OCI-LY1 (cell line): Measurements from ENCODE around the gene NECTIN1.

ENCODE experiments used
- H2AFZ ChIP-seq: fragments of 200-600 bp; sonication (generic), shearing (Covaris generic); 2 replicates; pipeline ENCODE4 v1.6.0; 2014; ENCODE audit warnings: antibody characterized with exemption, mild to moderate bottlenecking, low read length
- H3F3A ChIP-seq: fragments of 200-600 bp; sonication (generic), shearing (Covaris generic); 2 replicates; pipeline ENCODE4 v1.6.0; 2014; ENCODE audit warnings: mild to moderate bottlenecking, antibody characterized with exemption, low read length, moderate library complexity; ENCODE audit not compliant: insufficient read depth
- H3K27ac ChIP-seq: fragments of 200-600 bp; sonication (generic); 2 replicates; pipeline ENCODE4 v1.5.1; 2014; ENCODE audit warnings: low read length, mixed run types, mild to moderate bottlenecking, low read depth; ENCODE audit not compliant: poor library complexity, severe bottlenecking
- H3K27me3 ChIP-seq: fragments of 200-600 bp; sonication (generic); 2 replicates; pipeline ENCODE4 v1.6.0; 2014; ENCODE audit warnings: antibody characterized with exemption, mild to moderate bottlenecking, low read length, moderate library complexity; ENCODE audit not compliant: insufficient read depth
- H3K36me3 ChIP-seq: fragments of 200-600 bp; sonication (generic); 2 replicates; pipeline ENCODE4 v1.6.1; 2014; ENCODE audit warnings: mild to moderate bottlenecking, antibody characterized with exemption, low read length, moderate library complexity, mixed read lengths; ENCODE audit not compliant: insufficient read depth
- H3K4me1 ChIP-seq: fragments of 200-600 bp; sonication (generic); 2 replicates; pipeline ENCODE4 v1.5.1; 2014; ENCODE audit warnings: mild to moderate bottlenecking, low read length, moderate library complexity; ENCODE audit not compliant: insufficient read depth, severe bottlenecking
- H3K4me2 ChIP-seq: fragments of 200-600 bp; sonication (generic), shearing (Covaris generic); 2 replicates; pipeline ENCODE4 v1.6.1; 2014; ENCODE audit warnings: low read length
- H3K4me3 ChIP-seq: fragments of 200-600 bp; sonication (generic); 2 replicates; pipeline ENCODE4 v1.5.1; 2014; ENCODE audit warnings: low read length, low read depth, mild to moderate bottlenecking, mixed read lengths; ENCODE audit not compliant: poor library complexity, severe bottlenecking
- H3K79me2 ChIP-seq: fragments of 200-600 bp; shearing (Covaris generic); 2 replicates; pipeline ENCODE4 v1.6.1; 2016; ENCODE audit warnings: mixed run types, low read length, mixed read lengths; ENCODE audit not compliant: insufficient read depth
- H3K9ac ChIP-seq: fragments of 200-600 bp; sonication (generic), shearing (Covaris generic); 2 replicates; pipeline ENCODE4 v1.6.1; 2014; ENCODE audit warnings: mild to moderate bottlenecking, low read length, mixed read lengths
- H3K9me2 ChIP-seq: fragments of 200-600 bp; sonication (generic), shearing (Covaris generic); 2 replicates; pipeline ENCODE4 v1.6.1; 2014; ENCODE audit warnings: low read depth, mild to moderate bottlenecking, low read length, mixed read lengths
- H3K9me3 ChIP-seq: fragments of 200-600 bp; shearing (Covaris generic); 2 replicates; pipeline ENCODE4 v1.6.1; 2014; ENCODE audit warnings: low read length, mixed read lengths
- H4K20me1 ChIP-seq: fragments of 200-600 bp; sonication (generic), shearing (Covaris generic); 2 replicates; pipeline ENCODE4 v1.6.0; 2016; ENCODE audit warnings: mild to moderate bottlenecking, low read length; ENCODE audit not compliant: insufficient read depth
- CTCF ChIP-seq: fragments of 200-600 bp; sonication (generic), shearing (Covaris generic); IDR thresholded peaks from 2 replicates; pipeline ENCODE4 v1.5.1; 2017; ENCODE audit warnings: mild to moderate bottlenecking, antibody characterized with exemption, low read length, moderate library complexity, mixed read lengths
- EZH2 ChIP-seq: fragments of 200-600 bp; sonication (generic), shearing (Covaris generic); IDR thresholded peaks from 2 replicates; pipeline ENCODE4 v1.8.0; 2017; ENCODE audit warnings: borderline replicate concordance, mixed run types, mild to moderate bottlenecking, antibody characterized with exemption, low read length, moderate library complexity, mixed read lengths

NECTIN1 gene

GRCh38 chr11:119681361-119681910, 47.6 kb downstream of the NECTIN1 start:
- H3K27ac ChIP-seq: no peak overlapping the region
- no peak overlapping the region for H3K4me3 ChIP-seq
- TF ChIP-seq EZH2 (no peak), CTCF (no peak)
- no peaks in the 10 kb centered on the region for H3K79me2 ChIP-seq
- no peaks in the 10 kb centered on the region for H3K27me3 ChIP-seq
- no peaks in the 10 kb centered on the region for H4K20me1 ChIP-seq
- H3K4me1 ChIP-seq: no peaks in the 10 kb centered on the region
- H3K9me2 ChIP-seq: no peaks in the 10 kb centered on the region
- H3K9me3 ChIP-seq: no peaks in the 10 kb centered on the region
- no peaks in the 10 kb centered on the region for H3K36me3 ChIP-seq
- H3K4me2 ChIP-seq: no peak overlapping the region
- H3F3A ChIP-seq: no peaks in the 10 kb centered on the region
- H3K9ac ChIP-seq: no peak overlapping the region
- no peak overlapping the region for H2AFZ ChIP-seq

DNA sequence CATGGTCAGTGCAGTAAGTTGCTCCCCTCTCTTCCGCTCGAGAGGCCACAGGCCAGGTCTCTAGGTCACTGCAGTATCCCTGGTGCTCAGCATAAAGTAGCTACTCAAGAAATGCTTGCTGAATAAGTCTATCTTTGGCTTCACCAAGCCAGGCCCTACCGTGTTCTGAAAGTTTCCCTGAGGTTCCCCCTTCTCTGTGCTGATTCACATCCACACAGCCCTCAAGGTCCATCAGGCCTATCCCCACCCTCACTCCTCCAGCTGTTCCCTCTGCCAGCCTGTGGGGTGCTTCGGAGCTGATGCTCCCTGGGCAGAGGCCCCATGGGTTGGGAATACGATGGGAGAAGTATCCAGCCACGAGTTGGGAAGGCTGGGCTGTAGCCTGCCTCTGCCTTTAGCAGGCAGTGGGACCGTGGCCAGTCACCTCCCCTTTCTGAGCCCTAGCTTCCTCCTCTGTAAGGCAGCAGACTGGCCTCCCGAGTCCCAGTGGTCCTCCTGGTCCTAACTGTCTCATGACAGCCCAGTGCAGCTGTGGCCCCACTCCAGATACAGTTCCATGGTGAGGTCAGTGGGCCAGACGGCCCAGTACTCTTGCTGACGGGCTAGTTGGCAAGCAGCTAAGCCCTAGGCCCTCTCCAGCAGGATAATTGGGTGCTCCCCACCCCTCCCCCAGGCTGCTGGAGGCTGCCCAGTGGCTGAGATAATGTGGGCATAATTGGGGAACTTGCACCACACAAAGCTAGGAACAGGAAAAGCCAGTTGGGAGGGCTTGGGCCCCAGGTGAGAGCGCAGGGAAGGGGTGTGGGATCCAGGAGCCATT, 48.2 kb downstream of the NECTIN1 start:
- Histone ChIP-seq H4K20me1 (no peaks in the 10 kb centered on the region), H3K9me2 (no peaks in the 10 kb centered on the region), H3K36me3 (no peaks in the 10 kb centered on the region), H3K4me1 (no peaks in the 10 kb centered on the region), H3K27ac (no peak overlapping the region), H3K79me2 (no peaks in the 10 kb centered on the region), H3K27me3 (no peaks in the 10 kb centered on the region), H3F3A (no peaks in the 10 kb centered on the region), H2AFZ (no peak overlapping the region), H3K9ac (no peak overlapping the region), H3K4me2 (no peak overlapping the region), H3K4me3 (no peak overlapping the region), H3K9me3 (no peaks in the 10 kb centered on the region)
- no peak for TF ChIP-seq CTCF
- no peak for TF ChIP-seq EZH2

DNA sequence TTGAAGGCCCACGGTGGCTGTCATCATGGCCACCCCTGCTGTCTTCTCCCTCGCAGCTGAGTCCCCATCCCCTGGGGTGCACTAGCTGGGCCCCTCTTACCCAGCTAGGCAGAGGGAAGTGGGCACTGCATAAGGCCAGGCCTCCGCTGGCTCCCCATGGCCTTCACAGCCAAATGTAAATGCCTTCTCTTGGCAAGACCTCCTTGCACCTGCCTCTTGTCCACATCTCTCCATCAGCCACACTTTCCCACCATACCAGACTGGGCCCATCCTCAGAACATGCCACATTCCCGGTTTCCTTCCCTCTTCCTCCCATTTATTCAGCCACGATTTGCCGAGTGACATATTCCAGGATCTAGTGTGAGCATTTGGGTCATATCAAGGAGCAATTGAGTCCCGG, 49.7 kb downstream of the NECTIN1 start:
- Histone ChIP-seq H2AFZ (no peak overlapping the region), H3K4me1 (peaks cover 1% of the 10 kb centered on the region), H3K79me2 (no peaks in the 10 kb centered on the region), H3F3A (no peaks in the 10 kb centered on the region), H3K9ac (no peak overlapping the region), H3K27ac (no peak overlapping the region), H3K36me3 (no peaks in the 10 kb centered on the region), H3K4me3 (no peak overlapping the region), H3K4me2 (no peak overlapping the region), H3K27me3 (no peaks in the 10 kb centered on the region), H3K9me3 (no peaks in the 10 kb centered on the region), H3K9me2 (no peaks in the 10 kb centered on the region), H4K20me1 (no peaks in the 10 kb centered on the region)
- no peak for TF ChIP-seq EZH2
- no peak for TF ChIP-seq CTCF
